GDM1 (cell line): ENCODE results near the gene PPP2R2C.

Source experiments
- DNase-seq: peaks from one replicate; lab custom pipeline; 2025; lab: John Stamatoyannopoulos, UW

PPP2R2C gene

GRCh38 chr4:6378493-6379445 lies 93.6 kb downstream of the PPP2R2C start:
- DNase-seq = no peak

GRCh38 chr4:6377626-6378492 lies 94.6 kb downstream of the PPP2R2C start:
- no peak for DNase-seq

GRCh38 chr4:6375620-6376295 lies 96.7 kb downstream of the PPP2R2C start:
- DNase-seq = no peak

GRCh38 chr4:6374575-6374974 lies 97.8 kb downstream of the PPP2R2C start:
- no peak for DNase-seq

DNA sequence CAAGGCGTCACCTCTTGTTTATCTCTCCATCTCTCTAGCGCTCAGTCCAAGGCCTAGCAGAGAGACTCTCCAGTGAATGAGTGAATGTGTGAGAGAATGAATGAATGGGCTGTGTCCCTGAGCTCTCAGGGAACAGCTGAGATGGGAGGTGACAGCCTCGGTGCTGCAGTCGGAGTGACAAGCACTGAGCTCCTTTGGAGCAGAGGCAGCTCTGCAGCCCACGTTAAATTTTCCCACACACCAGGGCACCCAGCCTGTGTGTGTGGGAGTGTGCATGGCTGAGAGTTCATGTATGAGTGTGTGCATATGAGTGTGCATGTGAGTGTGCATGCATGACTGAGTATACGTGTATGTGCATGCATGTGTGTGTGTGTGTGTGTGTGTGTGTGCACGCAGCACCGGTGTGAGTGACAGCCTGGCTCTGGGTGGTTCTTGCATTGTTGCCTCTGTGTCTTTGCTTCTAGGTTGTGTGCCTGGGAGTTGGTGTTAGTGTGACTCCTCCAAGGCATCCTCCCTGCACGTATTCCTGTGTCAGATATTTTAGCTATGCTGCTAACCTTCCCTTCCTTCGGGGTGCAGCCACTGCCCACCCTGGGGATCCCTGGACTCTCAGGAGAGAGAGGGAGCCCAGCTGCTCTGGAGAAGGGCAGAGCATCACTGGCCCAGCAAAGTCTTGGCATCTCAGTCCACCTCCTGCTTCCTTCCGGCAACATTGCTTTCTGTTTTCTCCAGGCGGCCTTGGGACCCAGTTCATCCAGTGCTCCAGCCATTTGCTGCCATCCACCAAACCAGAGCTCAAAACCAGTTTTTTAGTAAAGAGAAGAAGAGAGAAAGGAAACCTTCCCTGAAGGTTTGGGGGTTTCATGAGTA lies 98.6 kb downstream of the PPP2R2C start:
- no peak for DNase-seq

- peak; percentile 6 for DNase-seq
Observed at GRCh38 chr4:6372649-6373525, 99.5 kb downstream of the PPP2R2C start.

GRCh38 chr4:6371812-6372211 lies 100.6 kb downstream of the PPP2R2C start:
- no peak for DNase-seq

- DNase-seq = no peak
Observed at GRCh38 chr4:6371271-6371670, 101.1 kb downstream of the PPP2R2C start.

DNA sequence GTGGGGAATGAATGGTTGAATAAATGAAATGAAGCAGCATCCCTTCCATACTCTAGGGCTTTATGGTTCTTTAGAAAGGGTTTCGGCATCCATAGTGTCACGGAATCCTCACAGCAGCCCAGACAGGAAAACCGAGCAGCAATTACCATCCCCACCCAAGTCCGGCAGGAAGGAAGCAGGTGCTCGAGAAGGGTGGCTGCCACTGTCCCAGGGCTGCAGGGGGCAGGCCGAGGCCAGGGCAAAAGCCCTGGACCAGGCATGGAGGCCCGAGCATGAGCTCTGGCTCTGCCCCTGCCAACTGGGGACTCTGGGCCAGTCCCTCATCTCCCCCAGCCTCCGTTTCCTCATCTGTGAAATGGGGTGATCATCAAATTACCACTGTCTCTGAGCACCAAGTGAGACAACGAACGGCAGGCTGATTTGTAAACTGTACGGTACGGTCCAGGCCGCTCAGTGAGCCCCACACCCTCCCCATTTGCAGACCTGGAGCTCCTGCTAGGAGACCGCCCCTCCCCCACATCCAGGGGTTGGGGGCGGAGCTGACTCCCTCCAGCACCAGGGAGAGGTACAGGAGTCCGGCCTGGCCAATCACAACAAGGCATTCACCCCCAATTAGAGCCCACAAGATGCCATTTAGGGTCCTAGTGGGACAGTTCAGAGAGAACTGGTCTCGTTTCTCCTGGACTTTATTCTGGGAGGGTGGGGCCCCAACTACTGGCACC lies 102.3 kb downstream of the PPP2R2C start:
- DNase-seq = no peak

GRCh38 chr4:6369511-6369910 lies 102.9 kb downstream of the PPP2R2C start:
- DNase-seq = no peak

DNA sequence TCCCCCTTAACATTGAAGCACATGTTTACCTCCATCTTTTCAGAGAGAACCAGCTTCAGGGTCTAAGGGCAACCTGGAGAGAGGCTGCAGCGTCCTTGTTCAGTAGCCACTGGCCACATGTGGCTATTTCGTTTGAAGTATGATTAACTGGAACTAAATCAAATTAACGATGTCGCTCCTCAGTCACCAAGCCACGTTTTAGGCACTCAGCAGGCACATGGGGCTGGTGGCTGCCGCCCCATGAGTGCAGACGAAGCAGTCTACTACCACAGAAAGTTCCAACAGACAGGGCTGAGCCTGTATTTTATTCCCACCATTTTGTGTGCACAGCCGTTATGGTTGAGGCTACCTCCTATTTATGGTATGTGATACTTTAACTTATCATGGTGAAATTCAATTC lies 103.4 kb downstream of the PPP2R2C start:
- DNase-seq = no peak

GRCh38 chr4:6368601-6369000 lies 103.8 kb downstream of the PPP2R2C start:
- no peak for DNase-seq

DNA sequence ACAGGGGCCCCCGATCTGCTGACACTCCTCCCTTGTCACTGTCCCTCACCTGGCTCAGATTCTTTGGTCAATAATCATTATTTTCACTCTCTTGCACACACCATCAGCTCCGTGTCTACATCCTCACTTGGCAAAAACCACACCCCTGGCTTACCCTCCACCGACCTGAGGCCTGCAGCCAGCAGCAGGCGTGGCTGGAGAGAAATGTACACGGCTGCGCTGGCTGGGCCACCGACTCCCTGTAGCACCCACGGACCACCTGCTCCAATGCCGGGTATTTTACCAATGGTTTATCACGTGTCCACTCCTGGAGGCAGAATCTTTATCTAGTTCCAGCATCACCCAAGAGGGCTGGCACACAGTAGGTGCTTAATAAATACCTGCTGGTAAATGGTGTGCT lies 104.3 kb downstream of the PPP2R2C start:
- DNase-seq = no peak

DNA sequence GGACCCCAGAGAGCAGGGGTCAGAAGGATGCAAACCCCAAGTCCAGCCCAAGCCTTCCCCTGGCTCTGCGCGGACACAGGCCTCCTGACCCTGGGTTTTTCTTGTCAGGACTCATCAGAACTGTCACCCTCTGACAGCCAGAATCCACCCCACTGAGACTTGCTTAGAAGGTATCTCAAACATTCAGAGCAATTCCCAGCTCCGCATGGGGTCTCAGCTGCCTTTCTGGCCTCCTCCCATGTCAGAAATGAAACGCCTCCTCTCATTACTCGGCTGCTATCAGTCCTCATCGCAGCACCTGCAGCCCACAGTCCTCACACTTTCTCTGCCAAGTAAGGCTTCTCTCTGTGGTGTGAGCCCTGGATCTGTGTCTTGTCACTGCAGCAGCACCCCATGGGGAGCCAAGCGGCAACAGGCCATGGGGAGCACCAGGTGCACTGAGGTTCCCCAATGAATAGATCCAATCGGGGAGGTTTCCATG lies 105.0 kb downstream of the PPP2R2C start:
- no peak for DNase-seq

- DNase-seq = no peak
Observed at GRCh38 chr4:6366581-6366980, 105.8 kb downstream of the PPP2R2C start.

DNA sequence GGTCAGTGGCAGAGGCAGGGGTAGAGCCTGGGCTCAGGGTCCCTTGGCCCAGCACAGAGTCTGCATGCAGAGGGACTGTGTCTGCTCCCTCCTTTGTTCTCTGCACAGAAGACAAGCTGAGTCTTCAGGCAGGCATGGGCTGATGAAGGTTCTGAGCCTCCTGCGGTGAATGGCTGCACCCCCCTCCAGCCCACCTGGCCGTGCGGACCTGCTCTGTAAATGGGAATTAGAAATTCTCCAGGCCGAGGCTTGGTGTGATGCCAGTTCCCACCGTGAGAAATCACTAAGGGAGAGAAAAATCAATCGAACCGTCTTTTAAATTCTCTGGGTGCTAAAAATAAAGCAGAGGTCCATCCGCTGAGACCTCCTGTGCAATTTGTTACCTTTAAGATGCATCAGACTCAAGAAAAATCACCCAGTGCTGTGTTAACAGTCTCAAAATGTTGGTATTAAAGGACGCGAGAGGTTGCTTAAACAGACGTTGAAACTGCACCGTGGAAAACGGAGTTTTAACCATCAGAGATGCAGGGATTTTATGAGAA lies 106.8 kb downstream of the PPP2R2C start:
- no peak for DNase-seq

DNA sequence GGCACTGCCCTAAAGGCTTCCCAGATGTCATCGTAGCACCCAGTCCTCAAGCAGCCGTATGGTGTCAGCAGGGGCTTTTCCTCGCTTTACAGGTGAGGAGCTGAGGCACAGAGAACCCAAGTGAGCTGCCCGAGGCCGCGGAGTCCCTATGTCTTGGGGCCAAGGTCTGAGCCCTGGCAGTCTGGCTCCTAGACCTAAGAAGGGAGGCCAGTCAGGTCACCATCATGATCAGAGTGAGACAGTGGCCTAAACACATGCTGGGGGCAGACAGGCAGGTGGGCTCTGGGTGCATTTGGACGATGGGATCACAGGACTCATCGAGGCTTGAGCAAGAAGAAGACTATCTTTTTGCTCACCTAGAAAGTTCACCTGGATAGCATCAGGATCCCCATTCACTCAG lies 107.8 kb downstream of the PPP2R2C start:
- DNase-seq = no peak

- DNase-seq = no peak
Observed at GRCh38 chr4:6364146-6364545, 108.3 kb downstream of the PPP2R2C start.

DNA sequence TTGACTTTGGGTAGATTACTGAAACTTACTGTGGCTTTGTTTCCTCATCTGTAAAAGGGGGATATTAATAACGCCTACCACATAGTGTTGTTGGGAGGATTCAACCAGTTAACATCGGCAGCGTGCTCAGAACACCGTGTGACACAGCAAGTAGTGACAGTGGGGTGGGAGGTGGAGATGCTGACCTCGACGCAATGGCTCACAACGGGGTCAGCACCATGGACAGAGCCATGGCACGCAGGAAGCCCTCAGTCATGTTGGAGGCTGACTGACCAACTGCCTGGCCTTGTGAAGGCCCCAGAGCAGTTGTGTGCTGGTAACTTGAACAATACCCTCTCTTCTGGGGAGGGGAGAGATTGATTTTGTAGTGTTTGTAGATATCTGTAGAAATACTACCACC lies 109.5 kb downstream of the PPP2R2C start:
- no peak for DNase-seq
